SU-DHL-6 (cell line): Measurements from ENCODE around the gene ESPN.

ENCODE experiments used
- H2AFZ ChIP-seq: fragments of 200-600 bp; sonication (generic); 2 replicates; pipeline ENCODE4 v1.6.1; 2014; ENCODE audit warnings: low read depth, mild to moderate bottlenecking, moderate library complexity, mixed read lengths, antibody characterized with exemption, low read length; ENCODE audit not compliant: severe bottlenecking
- H3F3A ChIP-seq: fragments of 200-600 bp; shearing (Covaris generic); 2 replicates; pipeline ENCODE4 v1.6.0; 2016; ENCODE audit warnings: antibody characterized with exemption, mild to moderate bottlenecking; ENCODE audit not compliant: insufficient read depth
- H3K27ac ChIP-seq: fragments of 200-600 bp; sonication (generic); 2 replicates; pipeline ENCODE4 v1.5.1; 2016; ENCODE audit warnings: low read depth, mild to moderate bottlenecking, low read length, moderate library complexity, mixed read lengths
- H3K27me3 ChIP-seq: fragments of 200-600 bp; sonication (generic), shearing (Covaris generic); 2 replicates; pipeline ENCODE4 v1.6.0; 2014; ENCODE audit warnings: mild to moderate bottlenecking, low read length
- H3K36me3 ChIP-seq: fragments of 200-600 bp; sonication (generic); 2 replicates; pipeline ENCODE4 v1.6.1; 2014; ENCODE audit warnings: mild to moderate bottlenecking, low read length, mixed read lengths
- H3K4me2 ChIP-seq: fragments of 300-600, 200-600 bp; shearing (Covaris generic), sonication (generic); 2 replicates; pipeline ENCODE4 v1.6.0; 2014; ENCODE audit warnings: low read length, low read depth, mild to moderate bottlenecking; ENCODE audit not compliant: poor library complexity, severe bottlenecking
- H3K4me3 ChIP-seq: fragments of 200-600 bp; sonication (generic); 2 replicates; pipeline ENCODE4 v1.5.1; 2014; ENCODE audit warnings: antibody characterized with exemption, low read length, mild to moderate bottlenecking, mixed read lengths; ENCODE audit not compliant: insufficient read depth, poor library complexity, severe bottlenecking
- H3K79me2 ChIP-seq: fragments of 200-600 bp; sonication (generic); 2 replicates; pipeline ENCODE4 v1.6.1; 2014; ENCODE audit warnings: mild to moderate bottlenecking, low read length, moderate library complexity; ENCODE audit not compliant: insufficient read depth
- H3K9ac ChIP-seq: fragments of 200-600 bp; sonication (generic); 2 replicates; pipeline ENCODE4 v1.7.0; 2014; ENCODE audit warnings: mild to moderate bottlenecking, low read length
- H3K9me2 ChIP-seq: fragments of 200-600 bp; sonication (generic); replicated peaks from 2 replicates; pipeline ENCODE4 v1.6.1; 2014; ENCODE audit warnings: low read length; ENCODE audit not compliant: insufficient read depth
- H3K9me3 ChIP-seq: fragments of 200-600 bp; sonication (generic); 2 replicates; pipeline ENCODE4 v1.6.1; 2014; ENCODE audit warnings: low read length, mixed read lengths; ENCODE audit not compliant: insufficient read depth
- H4K20me1 ChIP-seq: fragments of 200-600 bp; sonication (generic); 2 replicates; pipeline ENCODE4 v1.6.1; 2014; ENCODE audit warnings: low read depth, mild to moderate bottlenecking, antibody characterized with exemption, low read length, moderate library complexity, mixed read lengths
- EZH2phosphoT487 ChIP-seq: fragments of 200-600 bp; sonication (generic), shearing (Covaris generic); conservative IDR thresholded peaks from 2 replicates; pipeline ENCODE4 v1.6.1; 2018; ENCODE audit warnings: mild to moderate bottlenecking, antibody characterized with exemption, low read length, moderate library complexity, mixed read lengths
- TF ChIP-seq, protein P1 (sequence below): fragments of 200-600 bp; sonication (generic); IDR thresholded peaks from one replicate; pipeline ENCODE4 v1.5.1; 2017; ENCODE audit warnings: antibody characterized with exemption, mild to moderate bottlenecking, low read length, moderate library complexity; ENCODE audit not compliant: insufficient read depth, poor library complexity, severe bottlenecking

The ESPN gene

DNA sequence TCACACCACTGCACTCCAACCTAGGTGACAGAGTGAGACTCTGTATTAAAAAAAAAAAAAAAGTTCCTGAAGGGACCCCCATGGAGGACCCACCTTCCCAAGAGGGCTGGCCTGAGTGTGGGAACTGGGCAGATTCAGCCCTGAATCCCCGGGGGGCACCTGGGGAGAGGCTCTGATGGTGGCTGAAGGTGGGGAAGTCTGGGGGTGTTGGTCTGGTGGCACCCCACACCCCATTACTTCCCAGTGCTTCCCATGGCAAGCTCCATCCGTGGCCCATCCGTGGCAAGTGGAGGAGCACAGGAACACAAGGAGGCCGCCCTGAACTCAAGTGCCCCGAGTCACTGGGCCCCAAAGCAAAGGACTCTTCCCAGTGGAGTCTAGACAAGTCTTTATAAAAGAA is 42.2 kb downstream of the ESPN start:
- TF ChIP-seq EZH2phosphoT487, result no peak
- TF ChIP-seq, protein P1, sequence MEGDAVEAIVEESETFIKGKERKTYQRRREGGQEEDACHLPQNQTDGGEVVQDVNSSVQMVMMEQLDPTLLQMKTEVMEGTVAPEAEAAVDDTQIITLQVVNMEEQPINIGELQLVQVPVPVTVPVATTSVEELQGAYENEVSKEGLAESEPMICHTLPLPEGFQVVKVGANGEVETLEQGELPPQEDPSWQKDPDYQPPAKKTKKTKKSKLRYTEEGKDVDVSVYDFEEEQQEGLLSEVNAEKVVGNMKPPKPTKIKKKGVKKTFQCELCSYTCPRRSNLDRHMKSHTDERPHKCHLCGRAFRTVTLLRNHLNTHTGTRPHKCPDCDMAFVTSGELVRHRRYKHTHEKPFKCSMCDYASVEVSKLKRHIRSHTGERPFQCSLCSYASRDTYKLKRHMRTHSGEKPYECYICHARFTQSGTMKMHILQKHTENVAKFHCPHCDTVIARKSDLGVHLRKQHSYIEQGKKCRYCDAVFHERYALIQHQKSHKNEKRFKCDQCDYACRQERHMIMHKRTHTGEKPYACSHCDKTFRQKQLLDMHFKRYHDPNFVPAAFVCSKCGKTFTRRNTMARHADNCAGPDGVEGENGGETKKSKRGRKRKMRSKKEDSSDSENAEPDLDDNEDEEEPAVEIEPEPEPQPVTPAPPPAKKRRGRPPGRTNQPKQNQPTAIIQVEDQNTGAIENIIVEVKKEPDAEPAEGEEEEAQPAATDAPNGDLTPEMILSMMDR, result no peak
- no peak overlapping the region for H2AFZ ChIP-seq
- H3F3A ChIP-seq, result no peaks in the 10 kb centered on the region
- H3K27ac ChIP-seq, result no peak overlapping the region
- H3K79me2 ChIP-seq, result no peaks in the 10 kb centered on the region
- H3K27me3 ChIP-seq, result no peaks in the 10 kb centered on the region
- H3K4me3 ChIP-seq, result no peak overlapping the region
- H3K9me2 ChIP-seq, result no peaks in the 10 kb centered on the region
- no peak overlapping the region for H3K9ac ChIP-seq
- H3K4me2 ChIP-seq, result no peak overlapping the region
- no peaks in the 10 kb centered on the region for H3K36me3 ChIP-seq
- H4K20me1 ChIP-seq, result no peaks in the 10 kb centered on the region
- H3K9me3 ChIP-seq, result no peaks in the 10 kb centered on the region

DNA sequence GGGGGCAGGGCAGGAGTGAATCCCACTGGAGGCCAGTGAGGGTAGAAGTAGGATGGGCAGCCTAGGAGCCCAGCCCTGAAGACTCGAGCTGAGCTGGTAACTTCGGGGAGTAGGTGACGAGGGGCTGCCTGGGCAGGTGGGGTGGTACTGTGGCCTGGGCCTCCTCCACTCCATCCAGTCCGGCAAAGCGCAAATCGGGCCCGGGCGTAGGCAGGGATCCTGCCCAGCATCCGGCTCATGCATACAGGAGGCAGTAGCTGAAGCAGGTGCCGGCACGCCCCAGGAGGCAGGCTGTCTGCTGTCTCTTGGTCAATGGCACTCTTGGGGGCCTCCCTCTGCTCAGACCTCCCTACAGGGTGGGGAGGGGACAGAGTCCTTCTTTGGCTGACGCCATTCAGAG is 42.6 kb downstream of the ESPN start:
- H3K4me3 ChIP-seq, result no peak overlapping the region
- H2AFZ ChIP-seq, result no peak overlapping the region
- TF ChIP-seq EZH2phosphoT487, result no peak
- TF ChIP-seq, protein P1, result no peak
- H3K27ac ChIP-seq, result no peak overlapping the region
- H4K20me1 ChIP-seq, result no peaks in the 10 kb centered on the region
- H3K27me3 ChIP-seq, result no peaks in the 10 kb centered on the region
- no peaks in the 10 kb centered on the region for H3K9me2 ChIP-seq
- no peak overlapping the region for H3K4me2 ChIP-seq
- H3K9me3 ChIP-seq, result no peaks in the 10 kb centered on the region
- no peak overlapping the region for H3K9ac ChIP-seq
- H3K79me2 ChIP-seq, result no peaks in the 10 kb centered on the region
- H3K36me3 ChIP-seq, result no peaks in the 10 kb centered on the region
- H3F3A ChIP-seq, result no peaks in the 10 kb centered on the region

DNA sequence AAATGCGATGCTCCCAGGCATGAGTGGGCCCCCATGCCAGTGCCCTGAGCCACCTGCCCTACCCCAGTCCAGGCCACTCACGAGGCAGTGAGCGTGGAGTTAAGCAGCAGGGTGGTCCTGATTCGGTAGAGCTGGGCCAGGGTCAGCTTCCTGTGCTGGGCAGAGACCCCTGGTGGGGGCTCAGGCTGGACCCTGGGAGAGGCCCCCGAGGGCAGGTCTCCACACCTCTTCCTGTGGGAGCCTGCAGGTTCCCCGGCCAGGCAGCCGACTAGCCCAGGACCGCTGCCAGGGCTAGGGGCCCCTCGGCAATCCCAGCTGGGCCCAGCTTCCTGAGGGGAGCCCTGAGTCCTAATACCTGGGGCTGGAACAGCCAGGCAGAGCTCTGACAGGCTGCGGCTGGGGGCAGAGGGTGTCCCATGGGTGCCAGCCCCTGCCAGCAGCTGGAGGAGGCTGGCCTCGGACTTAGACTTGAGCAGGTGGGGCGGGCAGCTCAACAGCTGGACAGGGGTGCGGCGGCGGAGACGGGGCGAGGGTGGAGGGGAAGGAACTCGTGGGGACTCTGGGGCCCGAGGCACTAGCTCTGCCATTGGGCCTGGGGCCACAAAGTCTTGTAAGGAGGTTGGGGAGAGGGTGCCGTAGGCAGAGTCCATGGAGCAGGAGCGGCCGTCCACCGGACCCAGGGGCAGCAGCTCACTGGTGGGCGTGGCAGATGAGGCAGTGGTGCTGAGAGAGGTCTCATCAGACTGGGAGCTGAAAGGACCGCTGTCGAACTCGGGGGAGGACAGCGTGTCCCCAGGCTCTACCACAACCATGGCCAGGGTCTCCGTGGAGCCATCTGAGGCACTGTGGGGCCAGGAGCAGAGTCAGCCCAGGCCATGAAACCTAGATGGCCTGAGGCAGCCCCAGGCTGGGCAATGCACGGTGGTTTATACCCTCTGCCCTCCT is 43.4 kb downstream of the ESPN start:
- H4K20me1 ChIP-seq, result no peaks in the 10 kb centered on the region
- no peak overlapping the region for H2AFZ ChIP-seq
- no peak overlapping the region for H3K9ac ChIP-seq
- no peaks in the 10 kb centered on the region for H3K79me2 ChIP-seq
- TF ChIP-seq, protein P1, result no peak
- no peak for TF ChIP-seq EZH2phosphoT487
- no peaks in the 10 kb centered on the region for H3F3A ChIP-seq
- no peak overlapping the region for H3K4me3 ChIP-seq
- H3K27me3 ChIP-seq, result no peaks in the 10 kb centered on the region
- no peak overlapping the region for H3K4me2 ChIP-seq
- H3K36me3 ChIP-seq, result no peaks in the 10 kb centered on the region
- H3K27ac ChIP-seq, result no peak overlapping the region
- no peaks in the 10 kb centered on the region for H3K9me3 ChIP-seq
- H3K9me2 ChIP-seq, result no peaks in the 10 kb centered on the region
